GM12872 (cell line): ENCODE results near the gene S100A14.

Experiments
- TF ChIP-seq, protein P1 (sequence below): IDR thresholded peaks from 3 replicates; pipeline ENCODE4 v1.5.1; 2011; ENCODE audit warnings: low read depth, mild to moderate bottlenecking, low read length, moderate library complexity; ENCODE audit not compliant: insufficient read depth

The S100A14 gene

GRCh38 chr1:153567621-153568366, 48.3 kb downstream of the S100A14 start:
- TF ChIP-seq, protein P1, sequence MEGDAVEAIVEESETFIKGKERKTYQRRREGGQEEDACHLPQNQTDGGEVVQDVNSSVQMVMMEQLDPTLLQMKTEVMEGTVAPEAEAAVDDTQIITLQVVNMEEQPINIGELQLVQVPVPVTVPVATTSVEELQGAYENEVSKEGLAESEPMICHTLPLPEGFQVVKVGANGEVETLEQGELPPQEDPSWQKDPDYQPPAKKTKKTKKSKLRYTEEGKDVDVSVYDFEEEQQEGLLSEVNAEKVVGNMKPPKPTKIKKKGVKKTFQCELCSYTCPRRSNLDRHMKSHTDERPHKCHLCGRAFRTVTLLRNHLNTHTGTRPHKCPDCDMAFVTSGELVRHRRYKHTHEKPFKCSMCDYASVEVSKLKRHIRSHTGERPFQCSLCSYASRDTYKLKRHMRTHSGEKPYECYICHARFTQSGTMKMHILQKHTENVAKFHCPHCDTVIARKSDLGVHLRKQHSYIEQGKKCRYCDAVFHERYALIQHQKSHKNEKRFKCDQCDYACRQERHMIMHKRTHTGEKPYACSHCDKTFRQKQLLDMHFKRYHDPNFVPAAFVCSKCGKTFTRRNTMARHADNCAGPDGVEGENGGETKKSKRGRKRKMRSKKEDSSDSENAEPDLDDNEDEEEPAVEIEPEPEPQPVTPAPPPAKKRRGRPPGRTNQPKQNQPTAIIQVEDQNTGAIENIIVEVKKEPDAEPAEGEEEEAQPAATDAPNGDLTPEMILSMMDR, result no peak

DNA sequence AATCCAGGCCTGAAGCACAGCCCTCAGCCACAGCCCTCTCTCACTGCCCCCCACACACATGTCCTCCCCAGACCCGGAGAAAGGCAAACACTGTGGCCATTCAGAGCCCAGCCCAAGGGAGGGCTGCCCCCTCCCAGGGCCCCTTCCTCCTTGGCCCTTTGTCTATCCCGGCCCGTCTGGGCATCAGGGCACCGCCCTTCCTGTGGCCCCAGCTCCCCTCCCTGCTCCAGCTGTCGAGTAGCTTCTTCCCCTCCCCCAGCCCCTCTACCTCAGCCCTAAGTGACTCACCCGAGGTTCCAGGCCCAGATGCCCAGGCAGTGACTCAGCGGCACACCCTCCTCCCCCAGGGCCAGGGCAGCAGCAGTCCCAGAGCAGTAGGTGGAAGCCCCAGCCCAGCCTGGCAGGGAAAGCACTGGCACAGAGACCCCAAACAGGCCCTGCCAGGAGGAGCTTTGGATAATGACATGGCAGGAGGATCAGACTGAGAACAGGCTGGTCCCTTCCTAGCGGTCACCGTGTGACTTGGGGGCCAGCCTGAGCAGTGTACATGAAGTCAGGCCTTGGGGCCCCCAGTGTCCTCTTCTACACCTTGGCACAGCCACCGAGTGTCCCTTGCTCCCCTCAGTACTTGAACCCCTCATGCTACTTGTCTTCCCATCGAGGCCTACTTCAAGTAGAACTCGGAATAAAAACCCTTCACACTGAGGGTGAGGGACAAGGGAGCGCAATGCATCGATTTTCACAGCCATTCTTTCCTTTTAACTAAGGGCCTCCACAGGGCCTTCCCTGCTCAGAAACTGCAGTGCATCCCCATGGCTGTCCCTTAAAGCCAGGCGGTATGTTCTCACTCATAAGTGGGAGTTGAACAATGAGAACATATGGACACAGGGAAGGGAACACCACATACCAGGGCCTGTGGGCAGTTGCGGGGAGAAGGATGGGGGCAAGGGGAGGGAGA, 49.4 kb downstream of the S100A14 start:
- TF ChIP-seq, protein P1, result no peak

DNA sequence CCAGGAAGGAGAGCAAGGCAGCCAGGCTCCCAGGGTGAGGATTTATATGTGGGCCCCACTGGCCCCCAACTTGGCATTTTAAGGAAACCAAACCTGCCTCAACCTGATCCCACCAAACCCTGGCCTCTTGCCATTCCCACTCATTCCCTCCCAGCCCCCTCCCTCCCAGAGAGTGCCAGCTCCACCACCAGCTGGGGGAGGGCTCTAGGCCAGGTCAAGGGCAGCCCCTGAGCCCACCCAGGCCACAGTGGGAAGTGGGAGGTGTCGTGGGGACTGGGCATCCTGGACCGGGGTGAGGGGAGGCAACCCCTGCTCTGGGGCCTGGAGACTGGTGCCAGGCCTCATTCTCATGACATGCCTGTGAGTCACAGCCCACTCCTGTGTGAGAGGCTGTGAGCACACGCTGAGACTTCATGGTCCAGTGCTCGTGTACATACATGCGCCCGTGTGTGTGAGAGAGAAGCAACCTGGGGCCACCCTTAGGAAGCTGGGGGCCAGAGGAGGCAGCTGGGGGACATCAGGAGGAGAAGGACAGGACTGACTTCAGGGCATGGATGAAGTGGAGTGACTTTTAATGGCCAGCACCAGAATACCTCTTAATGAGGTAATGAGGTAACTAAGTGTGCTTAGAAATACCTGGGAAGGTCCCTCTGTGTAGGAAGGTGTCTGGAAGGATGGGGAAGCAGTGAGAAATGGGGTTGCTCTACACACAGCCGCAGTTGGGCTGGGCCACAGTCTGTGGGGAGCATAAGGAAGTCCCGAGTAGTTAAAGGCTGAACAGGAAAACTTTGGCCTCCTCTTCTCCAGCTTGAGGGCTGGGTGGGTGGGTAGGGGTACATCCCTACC, 50.4 kb downstream of the S100A14 start, which contains the start of gene S100A2:
Gene S100A2 (minus strand): TSS at position 316 of the 846 bp plus-strand sequence. CDS start 1,967 bp downstream, outside the sequence.
- TF ChIP-seq, protein P1, result no peak
